ENCODE data around the gene METTL26.
"Not testable (repeated sequence)": the region's sequence is repeated elsewhere in the genome, so short reads cannot be mapped to it uniquely, and the experiment has no call there.

METTL26 gene

GRCh38 chr16:625117-625976 is 10.8 kb downstream of the METTL26 start:
- no peak for DNase-seq (ENCODE audit: low spot score)

DNA sequence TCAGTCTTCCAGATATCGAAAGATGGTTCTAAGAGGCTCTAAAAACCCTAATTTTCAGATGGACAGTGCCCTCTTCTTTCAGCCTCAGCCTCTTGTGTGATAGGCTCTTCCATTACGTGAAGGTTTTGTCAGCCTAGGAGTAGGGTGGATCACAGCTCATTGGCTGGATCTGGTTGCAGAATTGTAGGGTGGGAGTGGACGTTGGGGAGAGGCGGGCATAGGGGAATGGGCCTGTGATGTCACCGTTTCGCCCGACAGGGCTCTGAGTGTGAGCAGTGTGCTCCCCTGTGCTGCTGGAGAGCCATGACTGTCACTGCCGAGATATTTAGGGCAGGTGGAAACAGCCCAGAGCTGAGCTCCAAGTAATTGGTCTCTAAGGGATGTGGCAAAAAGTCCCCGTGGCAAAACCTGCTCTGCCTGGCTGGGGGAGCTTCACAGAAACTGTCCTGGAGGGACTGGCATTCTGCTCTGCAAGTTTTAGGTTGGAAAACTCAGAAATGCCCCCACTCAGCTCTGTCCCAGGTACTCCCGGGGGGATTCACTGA is 11.5 kb downstream of the METTL26 start:
- no peak for DNase-seq (ENCODE audit: low spot score)

DNA sequence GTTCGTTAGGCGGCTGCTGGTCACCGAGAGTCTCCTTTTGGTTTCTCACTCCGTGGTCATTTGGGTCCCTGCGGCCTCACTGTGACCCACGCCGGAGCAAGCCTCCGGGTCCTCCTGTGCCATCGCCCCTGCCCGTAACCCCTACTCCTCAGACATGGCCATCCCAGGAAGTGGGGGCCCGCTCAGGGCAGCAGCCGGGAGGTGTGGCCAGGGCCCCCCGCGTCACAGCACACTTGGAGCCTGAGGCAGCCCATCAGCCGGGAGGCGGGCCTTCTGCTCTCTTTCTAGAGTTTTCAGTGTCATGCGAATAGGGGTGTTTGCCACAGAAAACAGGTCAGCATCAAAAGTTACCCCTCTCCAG is 13.2 kb downstream of the METTL26 start:
- no peak for DNase-seq (ENCODE audit: low spot score)

- no peak for DNase-seq (ENCODE audit: low spot score)
Measured at GRCh38 chr16:621526-622105, 14.5 kb downstream of the METTL26 start.

GRCh38 chr16:620700-621525 is 15.2 kb downstream of the METTL26 start:
- DNase-seq (ENCODE audit: low spot score), result no peak

GRCh38 chr16:619476-620100 is 16.5 kb downstream of the METTL26 start:
- DNase-seq (ENCODE audit: low spot score), result no peak

- DNase-seq (ENCODE audit: low spot score), result no peak
Measured at GRCh38 chr16:617855-618254, 18.2 kb downstream of the METTL26 start.

DNA sequence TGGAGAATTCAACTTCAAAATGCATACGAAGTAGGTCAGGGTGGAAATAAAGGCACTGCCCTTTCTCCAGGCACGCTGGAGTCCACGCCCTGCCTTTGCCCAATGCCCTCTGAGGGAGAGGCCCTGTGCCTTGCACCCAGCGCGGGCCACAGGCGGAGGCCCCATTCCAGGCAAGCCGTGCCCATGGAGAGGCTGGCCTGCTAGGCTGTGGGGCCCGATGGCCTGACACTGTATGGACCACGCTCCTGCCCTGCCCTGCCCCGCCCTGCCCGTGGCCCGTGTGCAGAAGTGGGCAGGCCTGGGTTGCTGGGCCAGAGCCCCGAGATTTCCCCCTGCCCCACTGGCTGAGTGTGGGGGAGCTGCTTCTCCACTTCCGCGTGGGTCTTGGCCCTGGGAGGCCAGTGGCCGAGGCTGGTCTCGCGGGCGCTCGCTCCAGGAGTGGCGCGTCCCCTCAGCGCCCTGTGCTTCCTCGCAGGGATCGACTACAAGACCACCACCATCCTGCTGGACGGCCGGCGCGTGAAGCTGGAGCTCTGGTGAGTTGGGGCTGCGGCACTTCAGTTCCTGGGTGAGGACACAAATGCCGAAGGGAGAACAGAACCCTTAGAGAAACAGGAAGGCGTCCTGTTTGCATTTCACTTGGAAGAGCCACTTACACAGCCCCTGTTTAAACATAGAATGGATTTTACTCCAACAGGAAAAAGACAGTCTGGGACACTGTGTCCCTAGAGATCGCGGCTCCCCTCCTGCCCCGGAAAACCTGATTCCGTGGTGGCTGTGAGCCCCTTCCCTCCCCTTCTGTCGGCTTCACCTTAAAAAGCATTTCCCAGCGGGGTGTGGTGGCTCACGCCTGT is 19.1 kb downstream of the METTL26 start:
- DNase-seq (ENCODE audit: low spot score), result no peak

DNA sequence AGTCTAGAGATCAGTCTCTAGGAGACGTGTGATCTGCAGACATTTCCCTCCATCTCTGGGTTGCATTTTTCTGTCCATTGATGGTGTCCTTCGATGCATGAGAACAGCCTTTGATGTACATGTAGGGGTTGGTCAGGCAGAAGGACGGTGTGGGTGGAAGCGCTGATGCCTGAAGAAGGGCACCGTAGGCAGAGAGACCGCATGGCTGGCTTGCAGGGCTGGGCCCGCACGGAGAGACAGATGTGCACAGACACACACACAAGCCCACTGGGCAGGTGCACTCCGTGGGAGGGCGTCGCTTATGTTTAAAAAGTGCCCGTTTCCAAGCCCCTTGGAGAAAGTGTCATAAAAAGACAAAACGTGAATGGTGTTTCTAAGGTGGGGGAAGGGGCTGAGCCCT is 21.0 kb downstream of the METTL26 start:
- DNase-seq (ENCODE audit: low spot score), result no peak

DNA sequence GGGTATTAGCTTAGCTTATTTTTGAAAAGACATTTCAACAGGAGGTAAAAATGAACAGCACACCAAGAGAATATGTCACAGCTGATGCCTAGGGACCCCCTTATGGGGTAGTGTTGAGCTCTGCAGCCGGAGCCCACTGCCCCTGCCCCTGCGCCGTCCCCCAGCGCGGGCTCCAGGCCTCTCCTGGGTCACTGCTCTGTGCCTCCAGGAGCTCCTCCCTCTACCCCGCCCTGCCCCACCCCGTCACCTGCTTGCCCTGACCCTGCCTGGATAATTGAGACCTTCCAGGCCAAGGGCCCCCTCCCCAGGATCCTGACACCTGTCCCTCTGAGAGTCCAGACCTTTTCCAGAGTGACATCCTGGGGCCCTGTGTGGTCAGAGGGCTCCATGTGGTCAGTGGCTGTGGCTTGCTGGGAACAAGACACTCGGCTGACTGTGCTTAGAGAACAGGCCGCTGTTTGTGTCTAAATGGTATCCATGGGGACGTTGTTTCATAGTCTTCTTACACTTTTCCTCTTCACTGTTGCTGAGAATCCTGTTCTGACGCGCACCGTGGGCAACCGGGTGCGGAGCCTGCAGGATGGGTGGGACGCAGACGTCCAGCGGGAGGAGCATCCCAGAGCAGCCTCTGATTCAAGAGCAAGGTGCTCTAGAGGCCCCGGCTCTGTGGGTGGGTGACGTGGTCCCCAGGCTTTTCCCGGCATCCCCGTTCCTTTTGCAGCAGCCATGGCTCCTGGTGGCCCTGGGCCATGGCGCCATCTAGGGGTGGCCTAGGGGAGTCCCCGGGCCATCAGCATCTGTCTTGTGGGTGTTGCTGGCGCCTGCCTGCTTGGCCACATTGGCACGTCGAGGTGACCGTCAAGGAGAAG is 25.4 kb downstream of the METTL26 start:
- DNase-seq (ENCODE audit: low spot score), result no peak

- no peak for DNase-seq (ENCODE audit: low spot score)
Measured at GRCh38 chr16:609984-610383, 26.1 kb downstream of the METTL26 start.

GRCh38 chr16:609316-609715 is 26.8 kb downstream of the METTL26 start:
- DNase-seq (ENCODE audit: low spot score), result no peak

DNA sequence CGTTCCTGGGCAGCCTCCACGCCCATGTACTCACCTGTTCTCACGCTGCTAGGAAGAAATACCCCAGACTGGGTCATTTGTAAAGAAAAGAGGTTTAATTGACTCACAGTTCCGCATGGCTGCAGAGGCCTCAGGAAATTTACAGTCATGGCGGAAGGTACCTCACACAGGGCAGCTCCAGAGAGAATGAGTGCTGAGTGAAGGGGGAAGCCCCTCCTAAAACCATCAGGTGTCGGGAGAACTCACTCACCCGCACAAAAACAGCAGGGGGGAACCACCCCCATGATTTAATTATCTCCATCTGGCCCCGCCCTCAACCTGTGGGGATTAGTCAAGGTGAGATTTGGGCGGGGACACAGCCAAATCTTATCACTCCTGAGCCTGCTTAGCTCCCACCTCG is 28.1 kb downstream of the METTL26 start:
- no peak for DNase-seq (ENCODE audit: low spot score)

- DNase-seq (ENCODE audit: low spot score), result no peak
Measured at GRCh38 chr16:606656-607307, 29.3 kb downstream of the METTL26 start.

GRCh38 chr16:603933-604332 is 32.2 kb downstream of the METTL26 start:
- DNase-seq (ENCODE audit: low spot score), result no peak

- DNase-seq (ENCODE audit: low spot score), result no peak
Measured at GRCh38 chr16:600781-601180, 35.3 kb downstream of the METTL26 start.

GRCh38 chr16:598823-599739 is 37.0 kb downstream of the METTL26 start:
- DNase-seq (ENCODE audit: low spot score), result no peak

- DNase-seq (ENCODE audit: low spot score), result not testable (repeated sequence)
Measured at GRCh38 chr16:597655-598054, 38.5 kb downstream of the METTL26 start.

- no peak for DNase-seq (ENCODE audit: low spot score)
Measured at GRCh38 chr16:596736-597060, 39.4 kb downstream of the METTL26 start.

All from LoVo (cell line).